ENCODE measurements around the gene ALK. TPM values are rescaled to one million over a fixed set of nuclear protein-coding genes. Genes with fewer than 3 reads are reported as not detected.

The ALK gene
- polyA plus RNA-seq, 1 donor from 2014 or later, result not detected

- peaks cover 6% of the 10 kb centered on the region for H3K27me3 Mint-ChIP-seq
- no peak overlapping the region for H3K4me3 Mint-ChIP-seq
- H3K9me3 Mint-ChIP-seq, result no peaks in the 10 kb centered on the region
- H3K36me3 Mint-ChIP-seq, result no peaks in the 10 kb centered on the region
- H3K27ac Mint-ChIP-seq, result no peak overlapping the region
- H3K4me1 Mint-ChIP-seq, result no peaks in the 10 kb centered on the region
These were observed 526.9 kb downstream of the ALK start for GRCh38 chr2:29394311-29394980.

- Mint-ChIP-seq H3K9me3 (no peaks in the 10 kb centered on the region), H3K4me1 (no peaks in the 10 kb centered on the region), H3K27ac (no peak overlapping the region)
These were observed 527.7 kb downstream of the ALK start for GRCh38 chr2:29393676-29394075.

GRCh38 chr2:29392774-29393173 is 528.6 kb downstream of the ALK start:
- H3K4me1 Mint-ChIP-seq, result no peaks in the 10 kb centered on the region
- no peak overlapping the region for H3K27ac Mint-ChIP-seq

More at GRCh38 chr2:29393676-29394075, 527.7 kb downstream of the ALK start:
- H3K4me3 Mint-ChIP-seq, result no peak overlapping the region
- peaks cover 6% of the 10 kb centered on the region for H3K27me3 Mint-ChIP-seq
- H3K36me3 Mint-ChIP-seq, result no peaks in the 10 kb centered on the region

GRCh38 chr2:29390136-29390535 is 531.2 kb downstream of the ALK start:
- H3K4me3 Mint-ChIP-seq, result no peak overlapping the region
- H3K9me3 Mint-ChIP-seq, result no peaks in the 10 kb centered on the region
- H3K27ac Mint-ChIP-seq, result no peak overlapping the region
- peaks cover 10% of the 10 kb centered on the region for H3K27me3 Mint-ChIP-seq
- no peaks in the 10 kb centered on the region for H3K36me3 Mint-ChIP-seq
- H3K4me1 Mint-ChIP-seq, result no peaks in the 10 kb centered on the region

More at GRCh38 chr2:29392774-29393173, 528.6 kb downstream of the ALK start:
- no peaks in the 10 kb centered on the region for H3K9me3 Mint-ChIP-seq
- H3K4me3 Mint-ChIP-seq, result no peak overlapping the region
- H3K27me3 Mint-ChIP-seq, result peaks cover 3% of the 10 kb centered on the region
- H3K36me3 Mint-ChIP-seq, result no peaks in the 10 kb centered on the region

GRCh38 chr2:29389686-29390085 is 531.7 kb downstream of the ALK start:
- no peaks in the 10 kb centered on the region for H3K9me3 Mint-ChIP-seq
- no peak overlapping the region for H3K4me3 Mint-ChIP-seq
- peaks cover 10% of the 10 kb centered on the region for H3K27me3 Mint-ChIP-seq
- no peak overlapping the region for H3K27ac Mint-ChIP-seq
- no peaks in the 10 kb centered on the region for H3K36me3 Mint-ChIP-seq
- H3K4me1 Mint-ChIP-seq, result no peaks in the 10 kb centered on the region

- no peak overlapping the region for H3K4me3 Mint-ChIP-seq
- no peaks in the 10 kb centered on the region for H3K36me3 Mint-ChIP-seq
- no peaks in the 10 kb centered on the region for H3K4me1 Mint-ChIP-seq
- peaks cover 15% of the 10 kb centered on the region for H3K27me3 Mint-ChIP-seq
- no peak overlapping the region for H3K27ac Mint-ChIP-seq
- no peaks in the 10 kb centered on the region for H3K9me3 Mint-ChIP-seq
These were observed 533.3 kb downstream of the ALK start for GRCh38 chr2:29388071-29388470.

GRCh38 chr2:29382486-29382885 is 538.9 kb downstream of the ALK start:
- H3K27ac Mint-ChIP-seq, result no peak overlapping the region
- peaks cover 0 to 2% (median 2%) of the 10 kb centered on the region in 3 donors for H3K9me3 Mint-ChIP-seq
- no peaks in the 10 kb centered on the region for H3K36me3 Mint-ChIP-seq
- H3K4me3 Mint-ChIP-seq, result no peak overlapping the region
- H3K27me3 Mint-ChIP-seq, result peaks cover 32% of the 10 kb centered on the region
- H3K4me1 Mint-ChIP-seq, result no peaks in the 10 kb centered on the region

- no peaks in the 10 kb centered on the region for H3K36me3 Mint-ChIP-seq
- H3K27me3 Mint-ChIP-seq, result peaks cover 19% of the 10 kb centered on the region
- no peaks in the 10 kb centered on the region for H3K4me1 Mint-ChIP-seq
- H3K4me3 Mint-ChIP-seq, result no peak overlapping the region
- peaks cover 0 to 2% (median 2%) of the 10 kb centered on the region in 3 donors for H3K9me3 Mint-ChIP-seq
- H3K27ac Mint-ChIP-seq, result no peak overlapping the region
These were observed 543.6 kb downstream of the ALK start for GRCh38 chr2:29377788-29378187.

- H3K9me3 Mint-ChIP-seq, result peaks cover 0 to 2% (median under 1%) of the 10 kb centered on the region in 3 donors
- no peaks in the 10 kb centered on the region for H3K36me3 Mint-ChIP-seq
- H3K4me3 Mint-ChIP-seq, result no peak overlapping the region
- H3K27me3 Mint-ChIP-seq, result peaks cover 16% of the 10 kb centered on the region
- H3K4me1 Mint-ChIP-seq, result no peaks in the 10 kb centered on the region
- H3K27ac Mint-ChIP-seq, result no peak overlapping the region
These were observed 544.8 kb downstream of the ALK start for GRCh38 chr2:29376541-29376940.

GRCh38 chr2:29375843-29376242 is 545.5 kb downstream of the ALK start:
- H3K4me1 Mint-ChIP-seq, result no peaks in the 10 kb centered on the region
- H3K4me3 Mint-ChIP-seq, result no peak overlapping the region
- no peak overlapping the region for H3K27ac Mint-ChIP-seq
- H3K36me3 Mint-ChIP-seq, result no peaks in the 10 kb centered on the region
- H3K27me3 Mint-ChIP-seq, result peaks cover 11% of the 10 kb centered on the region
- H3K9me3 Mint-ChIP-seq, result peaks cover 0 to 2% (median 0%) of the 10 kb centered on the region in 3 donors

GRCh38 chr2:29374823-29375222 is 546.6 kb downstream of the ALK start:
- Mint-ChIP-seq H3K9me3 (peaks cover 0 to 1% (median 0%) of the 10 kb centered on the region in 3 donors), H3K4me3 (no peak overlapping the region), H3K4me1 (no peaks in the 10 kb centered on the region), H3K27me3 (peaks cover 6% of the 10 kb centered on the region), H3K36me3 (no peaks in the 10 kb centered on the region), H3K27ac (no peak overlapping the region)

- H3K27ac Mint-ChIP-seq, result no peak overlapping the region
- H3K27me3 Mint-ChIP-seq, result peaks cover 7% of the 10 kb centered on the region
- H3K4me1 Mint-ChIP-seq, result no peaks in the 10 kb centered on the region
- H3K9me3 Mint-ChIP-seq, result no peaks in the 10 kb centered on the region
- no peaks in the 10 kb centered on the region for H3K36me3 Mint-ChIP-seq
- H3K4me3 Mint-ChIP-seq, result no peak overlapping the region
These were observed 547.5 kb downstream of the ALK start for GRCh38 chr2:29373870-29374269.

GRCh38 chr2:29372185-29372584 is 549.2 kb downstream of the ALK start:
- H3K9me3 Mint-ChIP-seq, result no peaks in the 10 kb centered on the region
- H3K27ac Mint-ChIP-seq, result no peak overlapping the region
- H3K36me3 Mint-ChIP-seq, result no peaks in the 10 kb centered on the region
- no peaks in the 10 kb centered on the region for H3K4me1 Mint-ChIP-seq
- H3K27me3 Mint-ChIP-seq, result peaks cover 7% of the 10 kb centered on the region
- no peak overlapping the region for H3K4me3 Mint-ChIP-seq

GRCh38 chr2:29370581-29371125 is 550.7 kb downstream of the ALK start:
- Mint-ChIP-seq H3K27ac (no peak overlapping the region), H3K4me3 (no peak overlapping the region), H3K36me3 (no peaks in the 10 kb centered on the region), H3K4me1 (no peaks in the 10 kb centered on the region), H3K27me3 (peaks cover 7% of the 10 kb centered on the region), H3K9me3 (no peaks in the 10 kb centered on the region)

GRCh38 chr2:29370173-29370572 is 551.2 kb downstream of the ALK start:
- Mint-ChIP-seq H3K9me3 (no peaks in the 10 kb centered on the region), H3K4me3 (no peak overlapping the region), H3K27me3 (peaks cover 7% of the 10 kb centered on the region)

GRCh38 chr2:29368659-29369040 is 552.7 kb downstream of the ALK start:
- no peak overlapping the region for H3K4me3 Mint-ChIP-seq
- peaks cover 5% of the 10 kb centered on the region for H3K27me3 Mint-ChIP-seq
- H3K9me3 Mint-ChIP-seq, result no peaks in the 10 kb centered on the region
- H3K4me1 Mint-ChIP-seq, result no peaks in the 10 kb centered on the region
- H3K36me3 Mint-ChIP-seq, result no peaks in the 10 kb centered on the region
- no peak overlapping the region for H3K27ac Mint-ChIP-seq

More at GRCh38 chr2:29370173-29370572, 551.2 kb downstream of the ALK start:
- Mint-ChIP-seq H3K27ac (no peak overlapping the region), H3K4me1 (no peaks in the 10 kb centered on the region), H3K36me3 (no peaks in the 10 kb centered on the region)
